Body of pancreas (tissue), 4 donors: Measurements from ENCODE around the gene GMDS.

ENCODE experiments used
- POLR2A ChIP-seq, 3 donors: fragments of 450-650 bp; IDR thresholded peaks; one replicate each; pipeline ENCODE4 v1.6.1; 2016; ENCODE audit warnings: antibody characterized with exemption in 3 of 3, mild to moderate bottlenecking in 2 of 3
- TF ChIP-seq, protein P1 (sequence below), 7 experiments: fragments of 450-650 bp in 4 of 7; fragments of 200-600 bp in 3 of 7; sonication (generic) in 3 of 7; IDR thresholded peaks; one replicate each; pipeline ENCODE4 v1.5.1; 2016 to 2019; ENCODE audit warnings: antibody characterized with exemption in 7 of 7

DNA sequence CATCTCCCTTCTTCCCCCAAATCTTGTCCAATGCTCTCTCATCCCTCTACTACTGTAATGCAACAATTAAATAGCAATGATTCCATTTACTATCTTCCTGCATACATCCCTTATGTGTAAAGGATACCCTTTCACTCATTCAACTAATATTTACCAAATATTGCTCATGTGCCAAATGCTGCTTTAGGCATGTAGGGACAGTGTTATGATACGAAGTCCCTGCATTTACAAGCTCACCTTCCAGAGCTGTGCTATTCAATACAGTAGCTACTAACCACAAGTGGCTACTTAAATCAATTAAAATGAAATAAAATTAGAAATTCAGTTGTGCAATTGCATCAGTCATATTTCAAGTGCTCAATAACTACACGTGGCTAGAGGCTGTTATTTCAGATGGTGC lies 41.1 kb downstream of the GMDS start:
- TF ChIP-seq, protein P1, sequence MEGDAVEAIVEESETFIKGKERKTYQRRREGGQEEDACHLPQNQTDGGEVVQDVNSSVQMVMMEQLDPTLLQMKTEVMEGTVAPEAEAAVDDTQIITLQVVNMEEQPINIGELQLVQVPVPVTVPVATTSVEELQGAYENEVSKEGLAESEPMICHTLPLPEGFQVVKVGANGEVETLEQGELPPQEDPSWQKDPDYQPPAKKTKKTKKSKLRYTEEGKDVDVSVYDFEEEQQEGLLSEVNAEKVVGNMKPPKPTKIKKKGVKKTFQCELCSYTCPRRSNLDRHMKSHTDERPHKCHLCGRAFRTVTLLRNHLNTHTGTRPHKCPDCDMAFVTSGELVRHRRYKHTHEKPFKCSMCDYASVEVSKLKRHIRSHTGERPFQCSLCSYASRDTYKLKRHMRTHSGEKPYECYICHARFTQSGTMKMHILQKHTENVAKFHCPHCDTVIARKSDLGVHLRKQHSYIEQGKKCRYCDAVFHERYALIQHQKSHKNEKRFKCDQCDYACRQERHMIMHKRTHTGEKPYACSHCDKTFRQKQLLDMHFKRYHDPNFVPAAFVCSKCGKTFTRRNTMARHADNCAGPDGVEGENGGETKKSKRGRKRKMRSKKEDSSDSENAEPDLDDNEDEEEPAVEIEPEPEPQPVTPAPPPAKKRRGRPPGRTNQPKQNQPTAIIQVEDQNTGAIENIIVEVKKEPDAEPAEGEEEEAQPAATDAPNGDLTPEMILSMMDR (IDR thresholded peaks at IDR 0.05), result no peak
- no peak for TF ChIP-seq POLR2A (IDR thresholded peaks at IDR 0.05)
